ENCODE results near the gene ADAMTSL2.

ADAMTSL2 gene

GRCh38 chr9:133615186-133615585, 80.7 kb downstream of the ADAMTSL2 start:
- no peaks in the 10 kb centered on the region for H3K27me3 ChIP-seq (ENCODE audit: low read length)
- TF ChIP-seq EZH2phosphoT487 (conservative IDR thresholded peaks at IDR 0.05; ENCODE audit: low read length), result no peak
- no peak for TF ChIP-seq CTCF (IDR thresholded peaks at IDR 0.05; ENCODE audit: insufficient read depth, low read length, poor library complexity, severe bottlenecking)
- H3K9me2 ChIP-seq (replicated peaks; ENCODE audit: insufficient read depth, low read length), result no peaks in the 10 kb centered on the region
- no peaks in the 10 kb centered on the region for H3K36me3 ChIP-seq (ENCODE audit: low read length)
- no peaks in the 10 kb centered on the region for H4K20me1 ChIP-seq (ENCODE audit: low read depth, low read length)
- H3K4me3 ChIP-seq (ENCODE audit: insufficient read depth, low read length, poor library complexity, severe bottlenecking), result no peak overlapping the region
- H3K4me2 ChIP-seq (ENCODE audit: low read depth, low read length, poor library complexity, severe bottlenecking), result no peak overlapping the region
- no peak overlapping the region for H2AFZ ChIP-seq (ENCODE audit: low read depth, low read length, severe bottlenecking)
- H3F3A ChIP-seq (ENCODE audit: insufficient read depth), result no peaks in the 10 kb centered on the region
- H3K9ac ChIP-seq (ENCODE audit: low read length), result no peak overlapping the region
- no peaks in the 10 kb centered on the region for H3K79me2 ChIP-seq (ENCODE audit: insufficient read depth, low read length)
- H3K9me3 ChIP-seq (ENCODE audit: insufficient read depth, low read length), result no peaks in the 10 kb centered on the region
- H3K27ac ChIP-seq (ENCODE audit: low read depth, low read length), result no peak overlapping the region

- TF ChIP-seq CTCF (IDR thresholded peaks at IDR 0.05; ENCODE audit: insufficient read depth, low read length, poor library complexity, severe bottlenecking), result no peak
- no peak for TF ChIP-seq EZH2phosphoT487 (conservative IDR thresholded peaks at IDR 0.05; ENCODE audit: low read length)
- H4K20me1 ChIP-seq (ENCODE audit: low read depth, low read length), result no peaks in the 10 kb centered on the region
- no peak overlapping the region for H3K27ac ChIP-seq (ENCODE audit: low read depth, low read length)
- no peaks in the 10 kb centered on the region for H3K9me3 ChIP-seq (ENCODE audit: insufficient read depth, low read length)
- no peaks in the 10 kb centered on the region for H3K27me3 ChIP-seq (ENCODE audit: low read length)
- H3K9me2 ChIP-seq (replicated peaks; ENCODE audit: insufficient read depth, low read length), result no peaks in the 10 kb centered on the region
- no peak overlapping the region for H2AFZ ChIP-seq (ENCODE audit: low read depth, low read length, severe bottlenecking)
- H3K9ac ChIP-seq (ENCODE audit: low read length), result no peak overlapping the region
- no peak overlapping the region for H3K4me2 ChIP-seq (ENCODE audit: low read depth, low read length, poor library complexity, severe bottlenecking)
- no peaks in the 10 kb centered on the region for H3K36me3 ChIP-seq (ENCODE audit: low read length)
- no peaks in the 10 kb centered on the region for H3F3A ChIP-seq (ENCODE audit: insufficient read depth)
- H3K4me3 ChIP-seq (ENCODE audit: insufficient read depth, low read length, poor library complexity, severe bottlenecking), result no peak overlapping the region
- no peaks in the 10 kb centered on the region for H3K79me2 ChIP-seq (ENCODE audit: insufficient read depth, low read length)
Measured at GRCh38 chr9:133615606-133616188, 81.2 kb downstream of the ADAMTSL2 start.

- Histone ChIP-seq H3K79me2 (ENCODE audit: insufficient read depth, low read length) (no peaks in the 10 kb centered on the region), H3K9me2 (replicated peaks; ENCODE audit: insufficient read depth, low read length) (no peaks in the 10 kb centered on the region), H3K9me3 (ENCODE audit: insufficient read depth, low read length) (no peaks in the 10 kb centered on the region), H3K27ac (ENCODE audit: low read depth, low read length) (no peak overlapping the region), H3K4me3 (ENCODE audit: insufficient read depth, low read length, poor library complexity, severe bottlenecking) (no peak overlapping the region), H3K27me3 (ENCODE audit: low read length) (no peaks in the 10 kb centered on the region), H2AFZ (ENCODE audit: low read depth, low read length, severe bottlenecking) (no peak overlapping the region), H4K20me1 (ENCODE audit: low read depth, low read length) (no peaks in the 10 kb centered on the region), H3K4me2 (ENCODE audit: low read depth, low read length, poor library complexity, severe bottlenecking) (no peak overlapping the region), H3F3A (ENCODE audit: insufficient read depth) (no peaks in the 10 kb centered on the region), H3K9ac (ENCODE audit: low read length) (no peak overlapping the region), H3K36me3 (ENCODE audit: low read length) (no peaks in the 10 kb centered on the region)
- no peak for TF ChIP-seq EZH2phosphoT487 (conservative IDR thresholded peaks at IDR 0.05; ENCODE audit: low read length)
Measured at GRCh38 chr9:133616643-133617405, 82.3 kb downstream of the ADAMTSL2 start.

GRCh38 chr9:133618726-133619125, 84.2 kb downstream of the ADAMTSL2 start:
- Histone ChIP-seq H4K20me1 (ENCODE audit: low read depth, low read length) (no peaks in the 10 kb centered on the region), H3K27ac (ENCODE audit: low read depth, low read length) (no peak overlapping the region), H3K9ac (ENCODE audit: low read length) (no peak overlapping the region), H3F3A (ENCODE audit: insufficient read depth) (no peaks in the 10 kb centered on the region), H3K79me2 (ENCODE audit: insufficient read depth, low read length) (no peaks in the 10 kb centered on the region), H3K9me2 (replicated peaks; ENCODE audit: insufficient read depth, low read length) (no peaks in the 10 kb centered on the region), H2AFZ (ENCODE audit: low read depth, low read length, severe bottlenecking) (no peak overlapping the region), H3K27me3 (ENCODE audit: low read length) (no peaks in the 10 kb centered on the region), H3K9me3 (ENCODE audit: insufficient read depth, low read length) (no peaks in the 10 kb centered on the region), H3K4me3 (ENCODE audit: insufficient read depth, low read length, poor library complexity, severe bottlenecking) (no peak overlapping the region), H3K36me3 (ENCODE audit: low read length) (no peaks in the 10 kb centered on the region), H3K4me2 (ENCODE audit: low read depth, low read length, poor library complexity, severe bottlenecking) (no peak overlapping the region)
- TF ChIP-seq CTCF (IDR thresholded peaks at IDR 0.05; ENCODE audit: insufficient read depth, low read length, poor library complexity, severe bottlenecking) (no peak), EZH2phosphoT487 (conservative IDR thresholded peaks at IDR 0.05; ENCODE audit: low read length) (no peak)
